Sigmoid colon (tissue), 4 donors: ENCODE data around the gene PRKG1.

Experiments used
- EP300 ChIP-seq, 4 donors: sonication (generic); formaldehyde crosslinking; IDR thresholded peaks; one replicate each; pipeline ENCODE4 v1.6.1; 2017; ENCODE audit warnings: antibody characterized with exemption in 4 of 4
- POLR2A ChIP-seq, 2 donors: fragments of 450-650 bp; IDR thresholded peaks; one replicate each; pipeline ENCODE4 v1.6.1; 2016; ENCODE audit warnings: antibody characterized with exemption in 2 of 2, mild to moderate bottlenecking in 2 of 2, moderate library complexity in 2 of 2
- POLR2AphosphoS5 ChIP-seq, 4 donors: sonication (generic); formaldehyde crosslinking; IDR thresholded peaks; one replicate each; pipeline ENCODE4 v1.6.1; 2017; ENCODE audit warnings: antibody characterized with exemption in 4 of 4
- TF ChIP-seq, protein P1 (sequence below), 4 experiments: fragments of 450-650 bp in 3 of 4; fragments of 200-600 bp in 1 of 4; IDR thresholded peaks; one replicate each; pipeline ENCODE4 v1.5.1; 2016 to 2019; ENCODE audit warnings: antibody characterized with exemption in 4 of 4, mild to moderate bottlenecking in 3 of 4, moderate library complexity in 2 of 4

DNA sequence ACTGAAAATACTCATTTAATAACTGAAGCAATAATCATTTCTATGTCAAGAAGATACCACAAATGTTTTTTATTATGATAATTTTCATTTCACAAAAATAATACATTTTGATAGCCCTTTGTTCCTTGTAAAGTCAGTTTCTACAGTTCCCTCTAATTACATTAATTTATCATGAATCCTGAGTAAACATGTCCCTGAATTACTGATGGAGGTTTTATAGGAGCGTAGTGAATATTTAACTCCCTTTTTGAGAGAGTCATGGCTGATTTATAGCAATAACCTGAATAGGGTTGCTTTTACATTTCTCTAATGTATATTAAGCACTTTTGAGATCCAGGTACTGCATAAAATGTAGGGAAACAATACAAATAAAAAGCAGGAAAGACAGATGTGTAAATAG, 1023.8 kb downstream of the PRKG1 start:
- TF ChIP-seq, protein P1, sequence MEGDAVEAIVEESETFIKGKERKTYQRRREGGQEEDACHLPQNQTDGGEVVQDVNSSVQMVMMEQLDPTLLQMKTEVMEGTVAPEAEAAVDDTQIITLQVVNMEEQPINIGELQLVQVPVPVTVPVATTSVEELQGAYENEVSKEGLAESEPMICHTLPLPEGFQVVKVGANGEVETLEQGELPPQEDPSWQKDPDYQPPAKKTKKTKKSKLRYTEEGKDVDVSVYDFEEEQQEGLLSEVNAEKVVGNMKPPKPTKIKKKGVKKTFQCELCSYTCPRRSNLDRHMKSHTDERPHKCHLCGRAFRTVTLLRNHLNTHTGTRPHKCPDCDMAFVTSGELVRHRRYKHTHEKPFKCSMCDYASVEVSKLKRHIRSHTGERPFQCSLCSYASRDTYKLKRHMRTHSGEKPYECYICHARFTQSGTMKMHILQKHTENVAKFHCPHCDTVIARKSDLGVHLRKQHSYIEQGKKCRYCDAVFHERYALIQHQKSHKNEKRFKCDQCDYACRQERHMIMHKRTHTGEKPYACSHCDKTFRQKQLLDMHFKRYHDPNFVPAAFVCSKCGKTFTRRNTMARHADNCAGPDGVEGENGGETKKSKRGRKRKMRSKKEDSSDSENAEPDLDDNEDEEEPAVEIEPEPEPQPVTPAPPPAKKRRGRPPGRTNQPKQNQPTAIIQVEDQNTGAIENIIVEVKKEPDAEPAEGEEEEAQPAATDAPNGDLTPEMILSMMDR (IDR thresholded peaks at IDR 0.05), result no peak
- TF ChIP-seq EP300 (IDR thresholded peaks at IDR 0.05) (no peak), POLR2AphosphoS5 (IDR thresholded peaks at IDR 0.05) (no peak), POLR2A (IDR thresholded peaks at IDR 0.05) (no peak)
